Pons (tissue), 1 donor: ENCODE results near the gene RBP5.

Source experiments
- DNase-seq: peaks from one replicate; pipeline ENCODE4 v3.0.0-alpha.2; 2016; ENCODE audit warnings: low spot score

The RBP5 gene

GRCh38 chr12:7073946-7074345, 54.7 kb downstream of the RBP5 start:
- no peak for DNase-seq
